ENCODE results near the gene UBE2E1. TPM values are rescaled to one million over a fixed set of nuclear protein-coding genes. Genes with fewer than 3 reads are reported as not detected.

The UBE2E1 gene
- total RNA-seq, 1 experiment from 2014 or later, result 74.3 TPM

GRCh38 chr3:23884481-23884880 lies 78.7 kb downstream of the UBE2E1 start:
- H3K27ac Mint-ChIP-seq (ENCODE audit: unreplicated experiment), result no peak overlapping the region
- H3K27me3 Mint-ChIP-seq (ENCODE audit: unreplicated experiment), result no peaks in the 10 kb centered on the region
- no peak for DNase-seq
- BruUV-seq (replicated peaks), result no TSS peak
- H3K9me3 Mint-ChIP-seq (ENCODE audit: low read depth, unreplicated experiment), result no peaks in the 10 kb centered on the region
- CTCF ChIA-PET, result interaction anchor here (0.8 kb wide), 1 partner anchor 156 kb away, joined by 3 read pairs; no protein-coding TSS in a partner anchor
- H3K36me3 Mint-ChIP-seq (ENCODE audit: insufficient read depth, unreplicated experiment), result peaks cover 11% of the 10 kb centered on the region
- no peak for TF ChIP-seq CTCF (IDR thresholded peaks at IDR 0.05; ENCODE audit: unreplicated experiment)
- intact Hi-C loops (cut with micrococcal nuclease; ENCODE audit: unreplicated experiment), result no loop called here
- H3K4me1 Mint-ChIP-seq (ENCODE audit: low read depth, unreplicated experiment), result no peaks in the 10 kb centered on the region
- no peak overlapping the region for H3K4me3 Mint-ChIP-seq (ENCODE audit: low read depth, unreplicated experiment)

GRCh38 chr3:23885210-23885609 lies 79.5 kb downstream of the UBE2E1 start:
- H3K27me3 Mint-ChIP-seq (ENCODE audit: unreplicated experiment), result no peaks in the 10 kb centered on the region
- peaks cover 11% of the 10 kb centered on the region for H3K36me3 Mint-ChIP-seq (ENCODE audit: insufficient read depth, unreplicated experiment)
- DNase-seq, result no peak
- intact Hi-C loops (cut with micrococcal nuclease; ENCODE audit: unreplicated experiment), result loop anchor here (5.0 kb wide), 1 partner anchor 112 kb away; no protein-coding TSS in a partner anchor
- H3K4me3 Mint-ChIP-seq (ENCODE audit: low read depth, unreplicated experiment), result no peak overlapping the region
- BruUV-seq (replicated peaks), result no TSS peak
- H3K9me3 Mint-ChIP-seq (ENCODE audit: low read depth, unreplicated experiment), result no peaks in the 10 kb centered on the region
- CTCF ChIA-PET, result interaction anchor here (0.8 kb wide), 1 partner anchor 157 kb away, joined by 3 read pairs; no protein-coding TSS in a partner anchor
- no peak overlapping the region for H3K27ac Mint-ChIP-seq (ENCODE audit: unreplicated experiment)
- no peaks in the 10 kb centered on the region for H3K4me1 Mint-ChIP-seq (ENCODE audit: low read depth, unreplicated experiment)
- no peak for TF ChIP-seq CTCF (IDR thresholded peaks at IDR 0.05; ENCODE audit: unreplicated experiment)

GRCh38 chr3:23886311-23886710 lies 80.6 kb downstream of the UBE2E1 start:
- H3K4me1 Mint-ChIP-seq (ENCODE audit: low read depth, unreplicated experiment), result no peaks in the 10 kb centered on the region
- intact Hi-C loops (cut with micrococcal nuclease; ENCODE audit: unreplicated experiment), result loop anchor here (5.0 kb wide), 1 partner anchor 111 kb away; no protein-coding TSS in a partner anchor
- peaks cover 11% of the 10 kb centered on the region for H3K36me3 Mint-ChIP-seq (ENCODE audit: insufficient read depth, unreplicated experiment)
- H3K27me3 Mint-ChIP-seq (ENCODE audit: unreplicated experiment), result no peaks in the 10 kb centered on the region
- H3K27ac Mint-ChIP-seq (ENCODE audit: unreplicated experiment), result no peak overlapping the region
- no peak for TF ChIP-seq CTCF (IDR thresholded peaks at IDR 0.05; ENCODE audit: unreplicated experiment)
- no TSS peak for BruUV-seq (replicated peaks)
- no peak overlapping the region for H3K4me3 Mint-ChIP-seq (ENCODE audit: low read depth, unreplicated experiment)
- CTCF ChIA-PET, result no interaction called here
- H3K9me3 Mint-ChIP-seq (ENCODE audit: low read depth, unreplicated experiment), result no peaks in the 10 kb centered on the region
- no peak for DNase-seq

- CTCF ChIA-PET, result interaction anchor here (0.6 to 1.0 kb wide), 6 partner anchors 22 to 724 kb away, joined by 3 to 4 read pairs (median 3); no protein-coding TSS in a partner anchor
- Mint-ChIP-seq H3K27me3 (ENCODE audit: unreplicated experiment) (no peaks in the 10 kb centered on the region), H3K4me3 (ENCODE audit: low read depth, unreplicated experiment) (no peak overlapping the region), H3K27ac (ENCODE audit: unreplicated experiment) (no peak overlapping the region), H3K9me3 (ENCODE audit: low read depth, unreplicated experiment) (no peaks in the 10 kb centered on the region), H3K36me3 (ENCODE audit: insufficient read depth, unreplicated experiment) (no peaks in the 10 kb centered on the region), H3K4me1 (ENCODE audit: low read depth, unreplicated experiment) (no peaks in the 10 kb centered on the region)
- peak; percentile 49 for TF ChIP-seq CTCF (IDR thresholded peaks at IDR 0.05; ENCODE audit: unreplicated experiment)
- BruUV-seq (replicated peaks), result no TSS peak
- peak; percentile 25 for DNase-seq
- intact Hi-C loops (cut with micrococcal nuclease; ENCODE audit: unreplicated experiment), result loop anchor here (2.0 to 5.0 kb wide), 2 partner anchors 109 to 794 kb away; no protein-coding TSS in a partner anchor
These were observed 83.0 kb downstream of the UBE2E1 start for GRCh38 chr3:23888617-23889228.

Measured in Calu3 (cell line).